Astrocyte of the spinal cord (primary cell): ENCODE measurements around the gene FASN.
A peak's percentile ranks its signal among the peaks of the same experiment; 100 is the strongest.

Experiments used
- DNase-seq: peaks from one replicate; pipeline ENCODE4 v3.0.0; 2011; ENCODE audit warnings: low read depth, low spot score
- H3K4me3 ChIP-seq: 2 replicates; pipeline ENCODE4 v1.5.1; 2011; ENCODE audit warnings: low read depth, mild to moderate bottlenecking, low read length, moderate library complexity
- CTCF ChIP-seq: IDR thresholded peaks from 2 replicates; pipeline ENCODE4 v1.5.1; 2012; ENCODE audit warnings: low read depth, mild to moderate bottlenecking, low read length, inconsistent platforms
- in situ Hi-C: cut with HindIII; loops from 2 replicates; pipeline ENCODE4 v1.10.0; 2017; ENCODE audit warnings: low sequenced_read_pairs

The FASN gene

GRCh38 chr17:82053130-82053529 is 44.9 kb downstream of the FASN start:
- in situ Hi-C loops, result no loop called here
- H3K4me3 ChIP-seq, result peak overlapping the region; percentile 76
- TF ChIP-seq CTCF, result no peak
- no peak for DNase-seq

- peak overlapping the region; percentile 76 for H3K4me3 ChIP-seq
- no peak for DNase-seq
- in situ Hi-C loops, result no loop called here
- no peak for TF ChIP-seq CTCF
These were observed 45.4 kb downstream of the FASN start for GRCh38 chr17:82052638-82053059.

GRCh38 chr17:82051776-82052637 is 46.0 kb downstream of the FASN start, which contains the start of the genes GPS1 and RFNG:
Gene GPS1, plus strand, starts transcription at chr17:82051898. Its CDS starts 34 bp downstream, at chr17:82051932.
Gene RFNG, minus strand, starts transcription at chr17:82051811. Its CDS starts 45 bp downstream, at chr17:82051766.
- in situ Hi-C loops, result no loop called here
- DNase-seq, result peak; percentile 50
- H3K4me3 ChIP-seq, result peak within 1 kb of the TSS; percentile 76
- no peak for TF ChIP-seq CTCF

GRCh38 chr17:82050761-82051641 is 47.0 kb downstream of the FASN start:
- H3K4me3 ChIP-seq, result peak overlapping the region; percentile 76
- no peak for DNase-seq
- no peak for TF ChIP-seq CTCF
- in situ Hi-C loops, result no loop called here

GRCh38 chr17:82050152-82050760 is 47.8 kb downstream of the FASN start:
- DNase-seq, result no peak
- no peak for TF ChIP-seq CTCF
- in situ Hi-C loops, result no loop called here
- H3K4me3 ChIP-seq, result peak overlapping the region; percentile 76

GRCh38 chr17:82049521-82049971 is 48.5 kb downstream of the FASN start:
- no peak for DNase-seq
- no peak overlapping the region for H3K4me3 ChIP-seq
- in situ Hi-C loops, result no loop called here
- TF ChIP-seq CTCF, result no peak
